Liver (tissue), 9 donors: ENCODE results near the gene AFAP1. TPM values are rescaled to one million over a fixed set of nuclear protein-coding genes. Genes with fewer than 3 reads are reported as not detected.

Experiments
- DNase-seq: peaks from one replicate; pipeline ENCODE4 v3.0.0-alpha.2; 2017; ENCODE audit warnings: low spot score
- H3K27ac ChIP-seq, 2 donors: one replicate each; pipeline ENCODE4 v1.7.0; 2013; ENCODE audit warnings: inconsistent platforms in 2 of 2, low read length in 2 of 2, control low read depth in 1 of 2, low read depth in 1 of 2, mild to moderate bottlenecking in 1 of 2
- H3K27me3 ChIP-seq, 4 donors: one replicate each; pipeline versions ENCODE4 v1.6.1 to v1.7.0; 2013; ENCODE audit warnings: low read length in 3 of 4, inconsistent platforms in 1 of 4, mild to moderate bottlenecking in 1 of 4, moderate library complexity in 1 of 4; ENCODE audit not compliant: control insufficient read depth in 4 of 4, insufficient read depth in 4 of 4
- H3K36me3 ChIP-seq, 4 donors: one replicate each; pipeline versions ENCODE4 v1.6.1 to v1.7.0; 2013; ENCODE audit warnings: low read length in 3 of 4, mild to moderate bottlenecking in 3 of 4, low read depth in 1 of 4, moderate library complexity in 1 of 4; ENCODE audit not compliant: control insufficient read depth in 4 of 4, insufficient read depth in 3 of 4
- H3K4me1 ChIP-seq, 4 donors: one replicate each; pipeline versions ENCODE4 v1.6.1 to v1.7.0; 2013; ENCODE audit warnings: low read length in 3 of 4, mild to moderate bottlenecking in 3 of 4, moderate library complexity in 1 of 4; ENCODE audit not compliant: control insufficient read depth in 4 of 4, insufficient read depth in 4 of 4
- H3K4me3 ChIP-seq, 3 donors: one replicate each; pipeline versions ENCODE4 v1.6.1 to v1.7.0; 2013; ENCODE audit warnings: low read length in 3 of 3, control low read depth in 1 of 3, low read depth in 1 of 3, mild to moderate bottlenecking in 1 of 3
- H3K9ac ChIP-seq, 2 donors: one replicate each; pipeline ENCODE4 v1.7.0; 2013; ENCODE audit warnings: low read length in 2 of 2, mild to moderate bottlenecking in 2 of 2, moderate library complexity in 2 of 2, control low read depth in 1 of 2, low read depth in 1 of 2
- H3K9me3 ChIP-seq, 4 donors: one replicate each; pipeline versions ENCODE4 v1.6.1 to v1.7.0; 2013; ENCODE audit warnings: low read length in 3 of 4; ENCODE audit not compliant: control insufficient read depth in 4 of 4
- ATF3 ChIP-seq: IDR thresholded peaks from 2 replicates; pipeline ENCODE4 v1.6.1; 2016; ENCODE audit warnings: antibody characterized with exemption
- EGR1 ChIP-seq, 2 donors: IDR thresholded peaks; 2 replicates each; pipeline ENCODE4 v1.6.1; 2016 to 2018; ENCODE audit warnings: antibody characterized with exemption in 2 of 2, low read depth in 2 of 2
- FOXA1 ChIP-seq: IDR thresholded peaks from 2 replicates; pipeline ENCODE4 v1.6.1; 2016; ENCODE audit warnings: antibody characterized with exemption
- FOXA2 ChIP-seq: IDR thresholded peaks from 2 replicates; pipeline ENCODE4 v1.6.1; 2016; ENCODE audit warnings: antibody characterized with exemption
- GABPA ChIP-seq, 2 donors: IDR thresholded peaks in 1 of 2; conservative IDR thresholded peaks in 1 of 2; 2 replicates each; pipeline ENCODE4 v1.6.1; 2016; ENCODE audit warnings: antibody characterized with exemption in 2 of 2, mild to moderate bottlenecking in 1 of 2, moderate library complexity in 1 of 2
- HNF4G ChIP-seq: IDR thresholded peaks from 2 replicates; pipeline ENCODE4 v1.6.1; 2016; ENCODE audit warnings: antibody characterized with exemption
- JUND ChIP-seq, 2 donors: IDR thresholded peaks; 2 replicates each; pipeline ENCODE4 v1.6.1; 2016; ENCODE audit warnings: antibody characterized with exemption in 2 of 2
- RXRA ChIP-seq, 2 donors: IDR thresholded peaks; 2 replicates each; pipeline ENCODE4 v1.6.1; 2017 to 2018; ENCODE audit warnings: antibody characterized with exemption in 2 of 2, mild to moderate bottlenecking in 1 of 2
- SP1 ChIP-seq: IDR thresholded peaks from 2 replicates; pipeline ENCODE4 v1.6.1; 2018; ENCODE audit warnings: antibody characterized with exemption, mild to moderate bottlenecking
- TAF1 ChIP-seq: conservative IDR thresholded peaks from 2 replicates; pipeline ENCODE4 v1.6.1; 2016; ENCODE audit warnings: antibody characterized with exemption, mild to moderate bottlenecking
- WGBS: extraction: QIAGEN DNeasy Blood & Tissue Kit; methylation state at CpG from one replicate; pipeline ENCODE4 v1.1.7; 2013; 5-methylcytosine and 5-hydroxymethylcytosine counted together
- polyA plus RNA-seq, 2 donors: library from polyadenylated mRNA; stranded (reverse) in 1 of 2; unstranded in 1 of 2; fragments of 200-250 nt in 1 of 2; fragments of >200 nt in 1 of 2; fragmentation: Nextera tagmentation in 1 of 2; extraction: Ambion mirVana in 1 of 2; gene quantifications; one replicate each; pipeline versions ENCODE4 v1.2.1 to v1.2.3, GENCODE V29; 2013 to 2015
- total RNA-seq, 2 donors: library from RNA; depleted of rRNA; stranded (reverse); fragments of >200 nt; gene quantifications; one replicate each; pipeline ENCODE4 v1.2.3, GENCODE V29; 2014
- TF ChIP-seq, protein P1 (sequence below): fragments of 150-350 bp; IDR thresholded peaks from 2 replicates; pipeline ENCODE4 v1.5.1; 2017; ENCODE audit warnings: improper control_type of control experiment, low read depth, low read length; ENCODE audit not compliant: missing input control
- TF ChIP-seq, protein P2 (sequence below): IDR thresholded peaks from 2 replicates; pipeline ENCODE4 v1.6.1; 2016; ENCODE audit warnings: antibody characterized with exemption
- TF ChIP-seq, protein P3 (sequence below): IDR thresholded peaks from 2 replicates; pipeline ENCODE4 v1.6.1; 2016; ENCODE audit warnings: antibody characterized with exemption, mild to moderate bottlenecking
- donor health status: healthy.
- donor health status: healthy.
- donor health status: healthy.
- donor health status: healthy.
- donor health status: healthy.

AFAP1 gene
- total and polyA plus RNA-seq, 4 donors = 0.40 to 3.2 (median 1.6) TPM

GRCh38 chr4:7733201-7733600 lies 206.5 kb downstream of the AFAP1 start (continued):
- TF ChIP-seq, protein P1, sequence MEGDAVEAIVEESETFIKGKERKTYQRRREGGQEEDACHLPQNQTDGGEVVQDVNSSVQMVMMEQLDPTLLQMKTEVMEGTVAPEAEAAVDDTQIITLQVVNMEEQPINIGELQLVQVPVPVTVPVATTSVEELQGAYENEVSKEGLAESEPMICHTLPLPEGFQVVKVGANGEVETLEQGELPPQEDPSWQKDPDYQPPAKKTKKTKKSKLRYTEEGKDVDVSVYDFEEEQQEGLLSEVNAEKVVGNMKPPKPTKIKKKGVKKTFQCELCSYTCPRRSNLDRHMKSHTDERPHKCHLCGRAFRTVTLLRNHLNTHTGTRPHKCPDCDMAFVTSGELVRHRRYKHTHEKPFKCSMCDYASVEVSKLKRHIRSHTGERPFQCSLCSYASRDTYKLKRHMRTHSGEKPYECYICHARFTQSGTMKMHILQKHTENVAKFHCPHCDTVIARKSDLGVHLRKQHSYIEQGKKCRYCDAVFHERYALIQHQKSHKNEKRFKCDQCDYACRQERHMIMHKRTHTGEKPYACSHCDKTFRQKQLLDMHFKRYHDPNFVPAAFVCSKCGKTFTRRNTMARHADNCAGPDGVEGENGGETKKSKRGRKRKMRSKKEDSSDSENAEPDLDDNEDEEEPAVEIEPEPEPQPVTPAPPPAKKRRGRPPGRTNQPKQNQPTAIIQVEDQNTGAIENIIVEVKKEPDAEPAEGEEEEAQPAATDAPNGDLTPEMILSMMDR = no peak

- TF ChIP-seq JUND (IDR thresholded peaks at IDR 0.05) = no peak
- TF ChIP-seq FOXA2 = no peak
- TF ChIP-seq GABPA (IDR thresholded peaks at IDR 0.05 in 1 of 2, conservative IDR thresholded peaks at IDR 0.05 in 1 of 2) = no peak
- no peak for TF ChIP-seq ATF3
- no peak for TF ChIP-seq FOXA1
- Histone ChIP-seq H3K4me1 (no peaks in the 10 kb centered on the region), H3K36me3 (no peaks in the 10 kb centered on the region), H3K4me3 (no peak overlapping the region), H3K9ac (no peak overlapping the region), H3K27ac (no peak overlapping the region), H3K27me3 (no peaks in the 10 kb centered on the region), H3K9me3 (no peaks in the 10 kb centered on the region)
- DNase-seq = no peak
- WGBS = 94% methylated on average over 9 of the region's 9 CpGs
These were observed 207.4 kb downstream of the AFAP1 start for GRCh38 chr4:7732263-7732662.

GRCh38 chr4:7731437-7731836 lies 208.2 kb downstream of the AFAP1 start:
- H3K9ac ChIP-seq = no peak overlapping the region
- H3K9me3 ChIP-seq = no peaks in the 10 kb centered on the region
- no peak overlapping the region for H3K27ac ChIP-seq
- TF ChIP-seq GABPA (IDR thresholded peaks at IDR 0.05 in 1 of 2, conservative IDR thresholded peaks at IDR 0.05 in 1 of 2) (no peak), EGR1 (IDR thresholded peaks at IDR 0.05; ENCODE audit: low read depth in 2 of 2) (no peak), TAF1 (no peak), HNF4G (no peak), SP1 (no peak), FOXA2 (no peak), JUND (IDR thresholded peaks at IDR 0.05) (no peak), ATF3 (no peak), RXRA (IDR thresholded peaks at IDR 0.05) (no peak)
- TF ChIP-seq, protein P2, sequence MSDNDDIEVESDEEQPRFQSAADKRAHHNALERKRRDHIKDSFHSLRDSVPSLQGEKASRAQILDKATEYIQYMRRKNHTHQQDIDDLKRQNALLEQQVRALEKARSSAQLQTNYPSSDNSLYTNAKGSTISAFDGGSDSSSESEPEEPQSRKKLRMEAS = no peak
- TF ChIP-seq, protein P1 = no peak
- TF ChIP-seq, protein P3, sequence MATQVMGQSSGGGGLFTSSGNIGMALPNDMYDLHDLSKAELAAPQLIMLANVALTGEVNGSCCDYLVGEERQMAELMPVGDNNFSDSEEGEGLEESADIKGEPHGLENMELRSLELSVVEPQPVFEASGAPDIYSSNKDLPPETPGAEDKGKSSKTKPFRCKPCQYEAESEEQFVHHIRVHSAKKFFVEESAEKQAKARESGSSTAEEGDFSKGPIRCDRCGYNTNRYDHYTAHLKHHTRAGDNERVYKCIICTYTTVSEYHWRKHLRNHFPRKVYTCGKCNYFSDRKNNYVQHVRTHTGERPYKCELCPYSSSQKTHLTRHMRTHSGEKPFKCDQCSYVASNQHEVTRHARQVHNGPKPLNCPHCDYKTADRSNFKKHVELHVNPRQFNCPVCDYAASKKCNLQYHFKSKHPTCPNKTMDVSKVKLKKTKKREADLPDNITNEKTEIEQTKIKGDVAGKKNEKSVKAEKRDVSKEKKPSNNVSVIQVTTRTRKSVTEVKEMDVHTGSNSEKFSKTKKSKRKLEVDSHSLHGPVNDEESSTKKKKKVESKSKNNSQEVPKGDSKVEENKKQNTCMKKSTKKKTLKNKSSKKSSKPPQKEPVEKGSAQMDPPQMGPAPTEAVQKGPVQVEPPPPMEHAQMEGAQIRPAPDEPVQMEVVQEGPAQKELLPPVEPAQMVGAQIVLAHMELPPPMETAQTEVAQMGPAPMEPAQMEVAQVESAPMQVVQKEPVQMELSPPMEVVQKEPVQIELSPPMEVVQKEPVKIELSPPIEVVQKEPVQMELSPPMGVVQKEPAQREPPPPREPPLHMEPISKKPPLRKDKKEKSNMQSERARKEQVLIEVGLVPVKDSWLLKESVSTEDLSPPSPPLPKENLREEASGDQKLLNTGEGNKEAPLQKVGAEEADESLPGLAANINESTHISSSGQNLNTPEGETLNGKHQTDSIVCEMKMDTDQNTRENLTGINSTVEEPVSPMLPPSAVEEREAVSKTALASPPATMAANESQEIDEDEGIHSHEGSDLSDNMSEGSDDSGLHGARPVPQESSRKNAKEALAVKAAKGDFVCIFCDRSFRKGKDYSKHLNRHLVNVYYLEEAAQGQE = no peak
- no peak for DNase-seq
- H3K27me3 ChIP-seq = no peaks in the 10 kb centered on the region
- no peaks in the 10 kb centered on the region for H3K4me1 ChIP-seq
- 90% methylated on average over 4 of the region's 4 CpGs for WGBS
- no peaks in the 10 kb centered on the region for H3K36me3 ChIP-seq
- H3K4me3 ChIP-seq = no peak overlapping the region
